Measurements from ENCODE around the gene PJA2. TPM values are rescaled to one million over a fixed set of nuclear protein-coding genes. Genes with fewer than 3 reads are reported as not detected.

PJA2 gene
- total and polyA plus RNA-seq, 9 of the 15 experiments (the other 6 are each of a cell fraction or from before 2014, with no cell fraction given), result 25.1 to 82.1 (median 50.1) TPM

- TF ChIP-seq CAMTA2 (CRISPR knock-in tag; conservative IDR thresholded peaks at IDR 0.05) (no peak), TGIF2 (CRISPR knock-in tag; IDR thresholded peaks at IDR 0.05) (no peak), HEY1 (CRISPR knock-in tag; IDR thresholded peaks at IDR 0.05; ENCODE audit: borderline replicate concordance) (no peak), CHCHD3 (CRISPR knock-in tag; IDR thresholded peaks at IDR 0.05) (no peak), SMARCE1 (IDR thresholded peaks at IDR 0.05) (no peak), ZNF551 (CRISPR knock-in tag; IDR thresholded peaks at IDR 0.05) (no peak), ZNF280A (IDR thresholded peaks at IDR 0.05; ENCODE audit: low read depth, partially characterized antibody) (no peak), TBP (optimal IDR thresholded peaks at IDR 0.05; ENCODE audit: low read depth, low read length) (no peak), ZNF165 (CRISPR knock-in tag; IDR thresholded peaks at IDR 0.05; ENCODE audit: borderline replicate concordance) (no peak), ARID3B (CRISPR knock-in tag; IDR thresholded peaks at IDR 0.05; ENCODE audit: borderline replicate concordance) (no peak), ZNF24 (IDR thresholded peaks at IDR 0.05) (no peak), ZZZ3 (IDR thresholded peaks at IDR 0.05) (no peak), ZNF77 (CRISPR knock-in tag; IDR thresholded peaks at IDR 0.05) (no peak), HNRNPL (IDR thresholded peaks at IDR 0.05; ENCODE audit: low read depth, low read length) (no peak), ZNF253 (CRISPR knock-in tag; conservative IDR thresholded peaks at IDR 0.05) (no peak), RFX5 (IDR thresholded peaks at IDR 0.05; ENCODE audit: low read depth, low read length) (no peak), ZNF140 (CRISPR knock-in tag; IDR thresholded peaks at IDR 0.05) (no peak), ATF6 (CRISPR knock-in tag; IDR thresholded peaks at IDR 0.05) (no peak), ARNT (IDR thresholded peaks at IDR 0.05) (no peak), ZNF766 (CRISPR knock-in tag; conservative IDR thresholded peaks at IDR 0.05) (0 out of 2 replicates have a peak, but pooled peaks have one; percentile 34), EHMT2 (IDR thresholded peaks at IDR 0.05) (no peak), FOXA3 (CRISPR knock-in tag; conservative IDR thresholded peaks at IDR 0.05 in 1 of 2, IDR thresholded peaks at IDR 0.05 in 1 of 2) (no peak), ATF7 (IDR thresholded peaks at IDR 0.05) (peak; percentile 62), ZFP30 (CRISPR knock-in tag; IDR thresholded peaks at IDR 0.05; ENCODE audit: borderline replicate concordance) (no peak), EP400 (IDR thresholded peaks at IDR 0.05) (no peak), GTF2B (IDR thresholded peaks at IDR 0.05; ENCODE audit: extremely low read depth, insufficient read length) (no peak)
Measured at GRCh38 chr5:109455598-109456096, 45.9 kb upstream of the PJA2 start (continued).
